ENCODE measurements around the gene PTEN. TPM values are rescaled to one million over a fixed set of nuclear protein-coding genes. Genes with fewer than 3 reads are reported as not detected.
"Not testable (repeated sequence)": the region's sequence is repeated elsewhere in the genome, so short reads cannot be mapped to it uniquely, and the experiment has no call there.

Gene PTEN
- total and polyA plus RNA-seq, 11 donors = 20.1 to 77.7 (median 60.0) TPM

GRCh38 chr10:87873656-87874055, 10.2 kb downstream of the PTEN start:
- H3K27ac ChIP-seq = no peak overlapping the region

GRCh38 chr10:87875929-87876571, 12.6 kb downstream of the PTEN start:
- Histone ChIP-seq H3K4me1 (peaks cover 0 to 88% (median 68%) of the 10 kb centered on the region in 12 donors), H3K27me3 (no peaks in the 10 kb centered on the region), H3K36me3 (peaks cover 0 to 34% (median 2%) of the 10 kb centered on the region in 9 donors), H3K4me3 (peak overlapping the region in 1 of 12 donors; percentile 3), H3K27ac (peak overlapping the region in 1 of 12 donors; percentile 7), H3K9me3 (peaks cover 0 to under 1% (median 0%) of the 10 kb centered on the region in 12 donors)
- no peak for ATAC-seq
- TF ChIP-seq POLR2A (IDR thresholded peaks at IDR 0.05) (no peak), CTCF (IDR thresholded peaks at IDR 0.05) (no peak)
- DNase-seq = no peak
- WGBS, 4 donors = 46 to 66% (median 54%) methylated on average over 4 of the region's 4 CpGs
- intact Hi-C loops (cut with DNase I) = loop anchor here in 1 of 10 donors (10.0 kb wide), 1 partner anchor 59 kb away; no protein-coding TSS in a partner anchor

More at GRCh38 chr10:87873656-87874055, 10.2 kb downstream of the PTEN start:
- DNase-seq = no peak
- Histone ChIP-seq H3K9me3 (no peaks in the 10 kb centered on the region), H3K4me3 (peak overlapping the region in 1 of 12 donors; percentile 12), H3K27me3 (no peaks in the 10 kb centered on the region), H3K36me3 (peaks cover 0 to 16% (median 0%) of the 10 kb centered on the region in 9 donors), H3K4me1 (peaks cover 2 to 97% (median 76%) of the 10 kb centered on the region in 12 donors)
- no peak for ATAC-seq
- WGBS, 4 donors = 64 to 76% (median 72%) methylated on average over 2 of the region's 2 CpGs
- TF ChIP-seq CTCF (IDR thresholded peaks at IDR 0.05) (no peak), POLR2A (IDR thresholded peaks at IDR 0.05) (no peak)
- intact Hi-C loops (cut with DNase I) = loop anchor here in 2 of 10 donors (5.0 to 10.0 kb wide), 3 partner anchors 49 to 84 kb away; no protein-coding TSS in a partner anchor

- Histone ChIP-seq H3K27me3 (no peaks in the 10 kb centered on the region), H3K27ac (no peak overlapping the region), H3K36me3 (peaks cover 0 to 33% (median 2%) of the 10 kb centered on the region in 9 donors), H3K9me3 (peaks cover 0 to 6% (median 0%) of the 10 kb centered on the region in 12 donors), H3K4me3 (no peak overlapping the region), H3K4me1 (peaks cover 0 to 80% (median 57%) of the 10 kb centered on the region in 12 donors)
- intact Hi-C loops (cut with DNase I) = loop anchor here in 1 of 10 donors (10.0 kb wide), 1 partner anchor 56 kb away; no protein-coding TSS in a partner anchor
- DNase-seq (no peak), ATAC-seq (no peak)
- WGBS, 4 donors = 53 to 61% (median 56%) methylated on average over 9 of the region's 9 CpGs
- TF ChIP-seq CTCF (IDR thresholded peaks at IDR 0.05) = no peak
- no peak for TF ChIP-seq POLR2A (IDR thresholded peaks at IDR 0.05)
Measured at GRCh38 chr10:87878664-87879459, 15.4 kb downstream of the PTEN start.

- DNase-seq (no peak), ATAC-seq (no peak)
- intact Hi-C loops (cut with DNase I) = no loop called here
- H3K9me3 ChIP-seq = peaks cover 0 to 6% (median 0%) of the 10 kb centered on the region in 12 donors
- H3K27me3 ChIP-seq = no peaks in the 10 kb centered on the region
- peaks cover 0 to 34% (median 2%) of the 10 kb centered on the region in 9 donors for H3K36me3 ChIP-seq
- TF ChIP-seq CTCF (IDR thresholded peaks at IDR 0.05) (no peak), POLR2A (IDR thresholded peaks at IDR 0.05) (no peak)
- no peak overlapping the region for H3K27ac ChIP-seq
- no peak overlapping the region for H3K4me3 ChIP-seq
- H3K4me1 ChIP-seq = peaks cover 0 to 72% (median 42%) of the 10 kb centered on the region in 12 donors
Measured at GRCh38 chr10:87880336-87880735, 16.9 kb downstream of the PTEN start.

GRCh38 chr10:87881373-87882059, 18.1 kb downstream of the PTEN start:
- DNase-seq; H3K4me3 ChIP-seq; H3K9me3 ChIP-seq; H3K27ac ChIP-seq; H3K27me3 ChIP-seq; intact Hi-C loops (cut with DNase I); ATAC-seq: not testable (repeated sequence)
- peaks cover 0 to 44% (median 8%) of the 10 kb centered on the region in 9 donors for H3K36me3 ChIP-seq
- peaks cover 0 to 61% (median 32%) of the 10 kb centered on the region in 12 donors for H3K4me1 ChIP-seq
- WGBS, 4 donors = 88 to 98% (median 96%) methylated on average over 5 of the region's 5 CpGs

All from heart left ventricle (tissue), 16 donors.